ENCODE measurements around the gene ACVR1B. TPM values are rescaled to one million over a fixed set of nuclear protein-coding genes. Genes with fewer than 3 reads are reported as not detected.
A peak's percentile ranks its signal among the peaks of the same experiment; 100 is the strongest.

The ACVR1B gene
- total and polyA plus RNA-seq, 9 of the 15 experiments (the other 6 are each of a cell fraction or from before 2014, with no cell fraction given), result 0.97 to 15.1 (median 6.8) TPM

DNA sequence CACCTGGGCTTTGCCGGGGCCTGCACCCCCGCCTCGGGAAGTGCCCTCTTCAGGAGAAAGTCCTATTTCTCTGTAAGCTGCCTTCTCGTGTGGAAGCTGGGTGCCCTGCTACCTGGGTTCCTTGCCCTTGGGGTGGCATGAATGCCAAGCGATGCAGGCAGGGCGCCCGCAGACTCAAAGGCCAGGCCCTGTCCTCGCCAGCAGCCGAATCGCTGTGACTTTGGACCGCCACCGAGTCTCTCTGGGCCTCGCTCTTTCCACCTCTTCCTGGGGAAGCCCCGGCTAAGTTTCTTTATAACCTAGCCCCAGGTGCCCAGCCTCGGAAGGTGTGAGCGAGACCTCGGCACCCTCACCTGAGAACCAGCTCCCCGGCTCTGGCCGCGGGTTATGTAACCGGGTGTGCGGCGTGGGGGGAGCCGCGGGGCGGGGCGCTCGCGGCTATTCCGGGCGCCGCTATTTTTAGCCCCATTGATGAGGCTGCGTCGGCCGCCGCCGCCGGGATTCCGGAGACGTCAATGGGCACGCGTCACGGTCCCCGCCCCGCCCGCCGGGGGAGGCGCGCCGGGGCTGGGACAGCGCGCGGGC is 85.2 kb downstream of the ACVR1B start (continued):
- TF ChIP-seq CSDE1 (IDR thresholded peaks at IDR 0.05) (no peak), NCOA2 (IDR thresholded peaks at IDR 0.05; ENCODE audit: partially characterized antibody in 2 of 2) (no peak), ZNF282 (CRISPR knock-in tag; IDR thresholded peaks at IDR 0.05) (no peak), SMC3 (conservative IDR thresholded peaks at IDR 0.05; ENCODE audit: insufficient read depth, low read depth, low read length) (no peak), RFX1 (IDR thresholded peaks at IDR 0.05) (no peak), RCOR1 (IDR thresholded peaks at IDR 0.05; ENCODE audit: borderline replicate concordance in 1 of 2, low read depth in 2 of 2, low read length in 2 of 2) (peak in 1 of 2 experiments; percentile 19; a peak in 1 of 4 replicates), FOXA1 (IDR thresholded peaks at IDR 0.05; ENCODE audit: borderline replicate concordance) (no peak), ZNF324 (CRISPR knock-in tag; IDR thresholded peaks at IDR 0.05) (no peak), NFIC (IDR thresholded peaks at IDR 0.05) (no peak), ZBTB34 (CRISPR knock-in tag; IDR thresholded peaks at IDR 0.05) (no peak), RB1 (IDR thresholded peaks at IDR 0.05; ENCODE audit: low read depth) (peak; percentile 51; the same call in 1 of the 2 replicates), CREB1 (IDR thresholded peaks at IDR 0.05) (peak; percentile 88), CREB1 (CRISPR knock-in tag; IDR thresholded peaks at IDR 0.05) (peak; percentile 37; the same call in 1 of the 2 replicates), ZNF133 (CRISPR knock-in tag; IDR thresholded peaks at IDR 0.05) (no peak), SRSF9 (IDR thresholded peaks at IDR 0.05; ENCODE audit: borderline replicate concordance, low read depth, low read length) (no peak), RBM14 (IDR thresholded peaks at IDR 0.05; ENCODE audit: borderline replicate concordance, insufficient read depth, low read depth, low read length) (no peak), BRD4 (IDR thresholded peaks at IDR 0.05) (no peak), ZKSCAN8 (CRISPR knock-in tag; IDR thresholded peaks at IDR 0.05) (no peak), ZNF263 (CRISPR knock-in tag; IDR thresholded peaks at IDR 0.05; ENCODE audit: borderline replicate concordance) (peak; percentile 19; the same call in 1 of the 2 replicates), SOX6 (IDR thresholded peaks at IDR 0.05) (peak; percentile 25; the same call in 1 of the 2 replicates), ILK (tag; IDR thresholded peaks at IDR 0.05; ENCODE audit: borderline replicate concordance, low read depth) (no peak), CREM (IDR thresholded peaks at IDR 0.05; ENCODE audit: low read depth) (peak; percentile 90), PRMT5 (CRISPR knock-in tag; IDR thresholded peaks at IDR 0.05) (no peak), SMARCA5 (IDR thresholded peaks at IDR 0.05) (0 out of 2 replicates have a peak, but pooled peaks have one; percentile 33)
- TF ChIP-seq, protein P1, sequence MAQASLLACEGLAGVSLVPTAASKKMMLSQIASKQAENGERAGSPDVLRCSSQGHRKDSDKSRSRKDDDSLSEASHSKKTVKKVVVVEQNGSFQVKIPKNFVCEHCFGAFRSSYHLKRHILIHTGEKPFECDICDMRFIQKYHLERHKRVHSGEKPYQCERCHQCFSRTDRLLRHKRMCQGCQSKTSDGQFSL (CRISPR knock-in tag; IDR thresholded peaks at IDR 0.05), result peak; percentile 62; the same call in 1 of the 2 replicates
- TF ChIP-seq, protein P1 (tag; IDR thresholded peaks at IDR 0.05), result 0 out of 4 replicates have a peak, but pooled peaks of 1 of the 2 experiments have one; percentile 62
- TF ChIP-seq, protein P2, sequence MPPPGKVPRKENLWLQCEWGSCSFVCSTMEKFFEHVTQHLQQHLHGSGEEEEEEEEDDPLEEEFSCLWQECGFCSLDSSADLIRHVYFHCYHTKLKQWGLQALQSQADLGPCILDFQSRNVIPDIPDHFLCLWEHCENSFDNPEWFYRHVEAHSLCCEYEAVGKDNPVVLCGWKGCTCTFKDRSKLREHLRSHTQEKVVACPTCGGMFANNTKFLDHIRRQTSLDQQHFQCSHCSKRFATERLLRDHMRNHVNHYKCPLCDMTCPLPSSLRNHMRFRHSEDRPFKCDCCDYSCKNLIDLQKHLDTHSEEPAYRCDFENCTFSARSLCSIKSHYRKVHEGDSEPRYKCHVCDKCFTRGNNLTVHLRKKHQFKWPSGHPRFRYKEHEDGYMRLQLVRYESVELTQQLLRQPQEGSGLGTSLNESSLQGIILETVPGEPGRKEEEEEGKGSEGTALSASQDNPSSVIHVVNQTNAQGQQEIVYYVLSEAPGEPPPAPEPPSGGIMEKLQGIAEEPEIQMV (tag; conservative IDR thresholded peaks at IDR 0.05; ENCODE audit: low read depth), result no peak
